ENCODE measurements around the gene RHBDL3.

RHBDL3 gene

GRCh38 chr17:32286518-32286900 lies 20.9 kb downstream of the RHBDL3 start:
- TF ChIP-seq CTCF (IDR thresholded peaks at IDR 0.05; ENCODE audit: borderline replicate concordance, extremely low read depth, low read length, poor library complexity, severe bottlenecking) (no peak), EZH2 (IDR thresholded peaks at IDR 0.05; ENCODE audit: borderline replicate concordance, low read depth, low read length, severe bottlenecking) (no peak)
- Histone ChIP-seq H3K9me3 (ENCODE audit: insufficient read depth, low read length, severe bottlenecking) (no peaks in the 10 kb centered on the region), H3K4me2 (ENCODE audit: insufficient read depth, low read length) (no peak overlapping the region), H3K79me2 (ENCODE audit: insufficient read depth, low read length) (no peaks in the 10 kb centered on the region), H3K27ac (ENCODE audit: low read length) (no peak overlapping the region), H3K4me1 (ENCODE audit: insufficient read depth, low read length) (no peaks in the 10 kb centered on the region), H4K20me1 (ENCODE audit: insufficient read depth, low read length) (no peaks in the 10 kb centered on the region), H2AFZ (ENCODE audit: low read depth, low read length) (no peak overlapping the region), H3K9ac (ENCODE audit: low read depth, low read length) (no peak overlapping the region), H3K36me3 (ENCODE audit: insufficient read depth, low read length) (no peaks in the 10 kb centered on the region), H3K27me3 (ENCODE audit: insufficient read depth, low read length, poor library complexity) (peaks cover 4% of the 10 kb centered on the region), H3K4me3 (ENCODE audit: low read depth in 1 of 2, low read length in 2 of 2) (no peak overlapping the region)
- DNase-seq (no peak), ATAC-seq (ENCODE audit: insufficient read depth, low read depth) (no peak)

GRCh38 chr17:32287804-32288511 lies 22.3 kb downstream of the RHBDL3 start:
- Histone ChIP-seq H3K9me3 (ENCODE audit: insufficient read depth, low read length, severe bottlenecking) (no peaks in the 10 kb centered on the region), H3K27me3 (ENCODE audit: insufficient read depth, low read length, poor library complexity) (peaks cover 4% of the 10 kb centered on the region), H3K4me2 (ENCODE audit: insufficient read depth, low read length) (no peak overlapping the region), H3K4me1 (ENCODE audit: insufficient read depth, low read length) (no peaks in the 10 kb centered on the region), H3K27ac (ENCODE audit: low read length) (no peak overlapping the region), H2AFZ (ENCODE audit: low read depth, low read length) (no peak overlapping the region), H3K36me3 (ENCODE audit: insufficient read depth, low read length) (no peaks in the 10 kb centered on the region), H3K79me2 (ENCODE audit: insufficient read depth, low read length) (no peaks in the 10 kb centered on the region), H3K9ac (ENCODE audit: low read depth, low read length) (no peak overlapping the region), H4K20me1 (ENCODE audit: insufficient read depth, low read length) (no peaks in the 10 kb centered on the region), H3K4me3 (ENCODE audit: low read depth in 1 of 2, low read length in 2 of 2) (no peak overlapping the region)
- DNase-seq (no peak), ATAC-seq (ENCODE audit: insufficient read depth, low read depth) (no peak)
- TF ChIP-seq EZH2 (IDR thresholded peaks at IDR 0.05; ENCODE audit: borderline replicate concordance, low read depth, low read length, severe bottlenecking) = no peak
- TF ChIP-seq CTCF (IDR thresholded peaks at IDR 0.05; ENCODE audit: borderline replicate concordance, extremely low read depth, low read length, poor library complexity, severe bottlenecking) = no peak

GRCh38 chr17:32288615-32289014 lies 23.0 kb downstream of the RHBDL3 start:
- no peak overlapping the region for H2AFZ ChIP-seq (ENCODE audit: low read depth, low read length)
- no peaks in the 10 kb centered on the region for H3K79me2 ChIP-seq (ENCODE audit: insufficient read depth, low read length)
- no peak for TF ChIP-seq EZH2 (IDR thresholded peaks at IDR 0.05; ENCODE audit: borderline replicate concordance, low read depth, low read length, severe bottlenecking)
- no peak overlapping the region for H3K27ac ChIP-seq (ENCODE audit: low read length)
- ATAC-seq (ENCODE audit: insufficient read depth, low read depth) = no peak
- no peak overlapping the region for H3K4me2 ChIP-seq (ENCODE audit: insufficient read depth, low read length)
- H3K36me3 ChIP-seq (ENCODE audit: insufficient read depth, low read length) = no peaks in the 10 kb centered on the region
- no peaks in the 10 kb centered on the region for H3K9me3 ChIP-seq (ENCODE audit: insufficient read depth, low read length, severe bottlenecking)
- no peaks in the 10 kb centered on the region for H4K20me1 ChIP-seq (ENCODE audit: insufficient read depth, low read length)
- H3K27me3 ChIP-seq (ENCODE audit: insufficient read depth, low read length, poor library complexity) = peaks cover 4% of the 10 kb centered on the region
- H3K9ac ChIP-seq (ENCODE audit: low read depth, low read length) = no peak overlapping the region
- no peaks in the 10 kb centered on the region for H3K4me1 ChIP-seq (ENCODE audit: insufficient read depth, low read length)
- DNase-seq = no peak
- no peak overlapping the region for H3K4me3 ChIP-seq (ENCODE audit: low read depth in 1 of 2, low read length in 2 of 2)

GRCh38 chr17:32289471-32290070 lies 23.9 kb downstream of the RHBDL3 start:
- H3K9me3 ChIP-seq (ENCODE audit: insufficient read depth, low read length, severe bottlenecking) = no peaks in the 10 kb centered on the region
- no peaks in the 10 kb centered on the region for H3K4me1 ChIP-seq (ENCODE audit: insufficient read depth, low read length)
- no peaks in the 10 kb centered on the region for H4K20me1 ChIP-seq (ENCODE audit: insufficient read depth, low read length)
- ATAC-seq (ENCODE audit: insufficient read depth, low read depth) (no peak), DNase-seq (no peak)
- H3K9ac ChIP-seq (ENCODE audit: low read depth, low read length) = no peak overlapping the region
- no peak overlapping the region for H3K27ac ChIP-seq (ENCODE audit: low read length)
- TF ChIP-seq CTCF (IDR thresholded peaks at IDR 0.05; ENCODE audit: borderline replicate concordance, extremely low read depth, low read length, poor library complexity, severe bottlenecking) = no peak
- H3K79me2 ChIP-seq (ENCODE audit: insufficient read depth, low read length) = no peaks in the 10 kb centered on the region
- no peak overlapping the region for H2AFZ ChIP-seq (ENCODE audit: low read depth, low read length)
- no peaks in the 10 kb centered on the region for H3K27me3 ChIP-seq (ENCODE audit: insufficient read depth, low read length, poor library complexity)
- H3K4me2 ChIP-seq (ENCODE audit: insufficient read depth, low read length) = no peak overlapping the region
- no peaks in the 10 kb centered on the region for H3K36me3 ChIP-seq (ENCODE audit: insufficient read depth, low read length)
- no peak overlapping the region for H3K4me3 ChIP-seq (ENCODE audit: low read depth in 1 of 2, low read length in 2 of 2)

Data from DND-41 (cell line).